Measurements from ENCODE around the gene SLC17A8. TPM values are rescaled to one million over a fixed set of nuclear protein-coding genes. Genes with fewer than 3 reads are reported as not detected.

SLC17A8 gene
- total RNA-seq, 1 donor from 2014 or later, result not detected

DNA sequence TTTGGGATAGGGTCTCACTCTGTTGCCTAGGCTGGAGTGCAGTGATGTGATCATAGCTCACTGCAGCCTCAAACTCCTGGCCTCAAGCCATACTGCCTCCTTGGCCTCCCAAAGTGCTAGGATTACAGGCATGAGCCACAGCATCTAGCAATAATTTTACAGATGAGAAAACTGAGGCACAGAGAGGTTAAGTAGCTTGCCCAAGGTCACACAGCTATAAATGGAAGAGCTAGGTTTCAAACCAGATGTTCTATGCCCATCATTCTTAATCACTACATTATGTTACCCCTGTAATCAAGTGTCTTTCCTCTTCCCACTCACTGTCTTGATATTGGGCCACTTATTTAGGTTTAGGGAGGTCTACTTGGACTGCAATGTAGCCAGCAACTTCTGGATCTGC lies 3.6 kb downstream of the SLC17A8 start:
- intact Hi-C loops (cut with micrococcal nuclease), result no loop called here
- no peak for TF ChIP-seq CTCF (IDR thresholded peaks at IDR 0.05; ENCODE audit: borderline replicate concordance)
- Histone ChIP-seq H3K4me3 (no peak overlapping the region), H3K27ac (replicated peaks) (peak overlapping the region; percentile 43), H3K36me3 (no peaks in the 10 kb centered on the region), H3K4me1 (peaks cover 27% of the 10 kb centered on the region), H3K27me3 (ENCODE audit: low read depth) (peaks cover 61% of the 10 kb centered on the region), H3K9me3 (replicated peaks) (no peaks in the 10 kb centered on the region)
- no peak for DNase-seq

DNA sequence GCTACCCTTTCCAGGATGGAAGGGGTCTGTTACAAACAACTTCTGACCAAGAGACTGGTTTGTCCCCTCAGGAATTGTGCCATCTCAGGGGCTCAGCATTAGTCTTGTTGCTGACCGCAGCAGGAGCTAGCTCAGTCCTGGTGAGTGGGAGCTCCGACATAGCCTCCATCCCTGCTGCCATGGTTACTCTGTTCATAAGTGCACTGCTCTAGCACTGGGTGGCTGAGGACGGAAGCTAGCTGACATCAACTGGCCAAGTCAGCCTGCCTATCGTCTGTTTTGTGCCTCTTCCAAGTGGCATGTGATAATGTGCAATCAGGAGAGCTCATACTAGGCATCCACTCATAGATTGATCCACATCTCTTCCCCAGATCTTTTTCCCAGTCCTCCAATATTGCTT lies 7.5 kb downstream of the SLC17A8 start:
- Histone ChIP-seq H3K4me3 (no peak overlapping the region), H3K4me1 (peaks cover 24% of the 10 kb centered on the region), H3K27ac (replicated peaks) (peak overlapping the region; percentile 75), H3K27me3 (ENCODE audit: low read depth) (peaks cover 32% of the 10 kb centered on the region), H3K36me3 (no peaks in the 10 kb centered on the region), H3K9me3 (replicated peaks) (no peaks in the 10 kb centered on the region)
- intact Hi-C loops (cut with micrococcal nuclease), result no loop called here
- DNase-seq, result no peak
- TF ChIP-seq CTCF (IDR thresholded peaks at IDR 0.05; ENCODE audit: borderline replicate concordance), result no peak

DNA sequence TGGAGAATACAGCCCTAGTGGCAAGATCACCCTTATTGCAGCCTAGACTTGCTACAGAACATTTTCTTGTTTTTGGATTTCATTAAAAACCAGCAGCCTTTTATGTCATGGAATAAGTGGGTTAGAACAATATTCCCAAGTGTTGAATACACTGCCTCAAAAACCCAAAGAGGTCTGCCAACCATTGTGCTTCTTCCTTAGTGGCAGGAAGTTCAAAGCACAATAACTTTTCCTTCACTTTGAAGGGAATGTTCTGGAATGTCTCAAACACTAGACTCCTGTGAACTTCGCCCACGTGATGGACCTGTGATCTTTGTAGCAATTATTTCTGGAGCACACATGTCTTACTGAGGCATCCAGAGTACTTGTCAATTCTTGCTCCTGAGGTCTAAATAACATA lies 8.5 kb downstream of the SLC17A8 start:
- H3K4me3 ChIP-seq, result no peak overlapping the region
- no peak for TF ChIP-seq CTCF (IDR thresholded peaks at IDR 0.05; ENCODE audit: borderline replicate concordance)
- intact Hi-C loops (cut with micrococcal nuclease), result no loop called here
- no peaks in the 10 kb centered on the region for H3K36me3 ChIP-seq
- peaks cover 14% of the 10 kb centered on the region for H3K4me1 ChIP-seq
- no peak for DNase-seq
- H3K9me3 ChIP-seq (replicated peaks), result no peaks in the 10 kb centered on the region
- H3K27ac ChIP-seq (replicated peaks), result peak overlapping the region; percentile 75
- peaks cover 24% of the 10 kb centered on the region for H3K27me3 ChIP-seq (ENCODE audit: low read depth)

- Histone ChIP-seq H3K27ac (replicated peaks) (no peak overlapping the region), H3K4me1 (peaks cover 12% of the 10 kb centered on the region), H3K4me3 (no peak overlapping the region), H3K36me3 (no peaks in the 10 kb centered on the region), H3K27me3 (ENCODE audit: low read depth) (peaks cover 5% of the 10 kb centered on the region), H3K9me3 (replicated peaks) (no peaks in the 10 kb centered on the region)
- no peak for DNase-seq
- TF ChIP-seq CTCF (IDR thresholded peaks at IDR 0.05; ENCODE audit: borderline replicate concordance), result no peak
- intact Hi-C loops (cut with micrococcal nuclease), result no loop called here
Measured at GRCh38 chr12:100368066-100368465, 11.2 kb downstream of the SLC17A8 start.

- no peaks in the 10 kb centered on the region for H3K36me3 ChIP-seq
- no peaks in the 10 kb centered on the region for H3K9me3 ChIP-seq (replicated peaks)
- intact Hi-C loops (cut with micrococcal nuclease), result no loop called here
- no peak for DNase-seq
- TF ChIP-seq CTCF (IDR thresholded peaks at IDR 0.05; ENCODE audit: borderline replicate concordance), result no peak
- no peak overlapping the region for H3K4me3 ChIP-seq
- H3K27ac ChIP-seq (replicated peaks), result no peak overlapping the region
- H3K27me3 ChIP-seq (ENCODE audit: low read depth), result peaks cover 16% of the 10 kb centered on the region
- peaks cover 6% of the 10 kb centered on the region for H3K4me1 ChIP-seq
Measured at GRCh38 chr12:100371146-100371545, 14.3 kb downstream of the SLC17A8 start.

Data from left ventricle myocardium inferior (tissue), 1 donor.